SU-DHL-6 (cell line): ENCODE results near the gene NUBPL.

Experiments
- H2AFZ ChIP-seq: fragments of 200-600 bp; sonication (generic); 2 replicates; pipeline ENCODE4 v1.6.1; 2014; ENCODE audit warnings: low read depth, mild to moderate bottlenecking, moderate library complexity, mixed read lengths, antibody characterized with exemption, low read length; ENCODE audit not compliant: severe bottlenecking
- H3F3A ChIP-seq: fragments of 200-600 bp; shearing (Covaris generic); 2 replicates; pipeline ENCODE4 v1.6.0; 2016; ENCODE audit warnings: antibody characterized with exemption, mild to moderate bottlenecking; ENCODE audit not compliant: insufficient read depth
- H3K27ac ChIP-seq: fragments of 200-600 bp; sonication (generic); 2 replicates; pipeline ENCODE4 v1.5.1; 2016; ENCODE audit warnings: low read depth, mild to moderate bottlenecking, low read length, moderate library complexity, mixed read lengths
- H3K27me3 ChIP-seq: fragments of 200-600 bp; sonication (generic), shearing (Covaris generic); 2 replicates; pipeline ENCODE4 v1.6.0; 2014; ENCODE audit warnings: mild to moderate bottlenecking, low read length
- H3K36me3 ChIP-seq: fragments of 200-600 bp; sonication (generic); 2 replicates; pipeline ENCODE4 v1.6.1; 2014; ENCODE audit warnings: mild to moderate bottlenecking, low read length, mixed read lengths
- H3K4me2 ChIP-seq: fragments of 300-600, 200-600 bp; shearing (Covaris generic), sonication (generic); 2 replicates; pipeline ENCODE4 v1.6.0; 2014; ENCODE audit warnings: low read length, low read depth, mild to moderate bottlenecking; ENCODE audit not compliant: poor library complexity, severe bottlenecking
- H3K4me3 ChIP-seq: fragments of 200-600 bp; sonication (generic); 2 replicates; pipeline ENCODE4 v1.5.1; 2014; ENCODE audit warnings: antibody characterized with exemption, low read length, mild to moderate bottlenecking, mixed read lengths; ENCODE audit not compliant: insufficient read depth, poor library complexity, severe bottlenecking
- H3K79me2 ChIP-seq: fragments of 200-600 bp; sonication (generic); 2 replicates; pipeline ENCODE4 v1.6.1; 2014; ENCODE audit warnings: mild to moderate bottlenecking, low read length, moderate library complexity; ENCODE audit not compliant: insufficient read depth
- H3K9ac ChIP-seq: fragments of 200-600 bp; sonication (generic); 2 replicates; pipeline ENCODE4 v1.7.0; 2014; ENCODE audit warnings: mild to moderate bottlenecking, low read length
- H3K9me2 ChIP-seq: fragments of 200-600 bp; sonication (generic); replicated peaks from 2 replicates; pipeline ENCODE4 v1.6.1; 2014; ENCODE audit warnings: low read length; ENCODE audit not compliant: insufficient read depth
- H3K9me3 ChIP-seq: fragments of 200-600 bp; sonication (generic); 2 replicates; pipeline ENCODE4 v1.6.1; 2014; ENCODE audit warnings: low read length, mixed read lengths; ENCODE audit not compliant: insufficient read depth
- H4K20me1 ChIP-seq: fragments of 200-600 bp; sonication (generic); 2 replicates; pipeline ENCODE4 v1.6.1; 2014; ENCODE audit warnings: low read depth, mild to moderate bottlenecking, antibody characterized with exemption, low read length, moderate library complexity, mixed read lengths
- CTCF ChIP-seq: fragments of 200-600 bp; sonication (generic); IDR thresholded peaks from one replicate; pipeline ENCODE4 v1.5.1; 2017; ENCODE audit warnings: antibody characterized with exemption, mild to moderate bottlenecking, low read length, moderate library complexity; ENCODE audit not compliant: insufficient read depth, poor library complexity, severe bottlenecking
- EZH2phosphoT487 ChIP-seq: fragments of 200-600 bp; sonication (generic), shearing (Covaris generic); conservative IDR thresholded peaks from 2 replicates; pipeline ENCODE4 v1.6.1; 2018; ENCODE audit warnings: mild to moderate bottlenecking, antibody characterized with exemption, low read length, moderate library complexity, mixed read lengths

Gene NUBPL

DNA sequence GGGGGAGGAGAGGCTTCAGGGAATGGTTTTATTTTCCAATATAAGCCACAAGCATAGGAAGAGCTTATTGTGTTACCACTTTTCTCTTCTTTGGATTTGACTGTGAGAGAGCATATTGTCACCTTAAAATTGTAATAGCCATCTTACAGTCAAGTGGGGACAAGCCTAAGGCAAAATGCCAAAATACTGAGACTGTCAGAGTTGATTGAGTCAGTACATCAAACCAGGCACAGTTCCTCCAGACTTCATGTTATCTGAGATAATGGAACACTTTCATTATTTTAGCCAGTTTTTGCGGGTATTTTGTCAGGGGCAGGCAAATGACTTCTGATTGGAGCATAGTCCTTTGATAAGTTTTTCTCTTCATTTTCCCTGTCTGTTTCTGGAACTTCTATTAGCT, 19.5 kb upstream of the NUBPL start:
- H3K27ac ChIP-seq, result no peak overlapping the region
- H3K27me3 ChIP-seq, result no peaks in the 10 kb centered on the region
- H3K9me3 ChIP-seq, result no peaks in the 10 kb centered on the region
- no peaks in the 10 kb centered on the region for H3K9me2 ChIP-seq
- H3K36me3 ChIP-seq, result no peaks in the 10 kb centered on the region
- H3K9ac ChIP-seq, result no peak overlapping the region
- no peak overlapping the region for H3K4me2 ChIP-seq
- H2AFZ ChIP-seq, result no peak overlapping the region
- H3K4me3 ChIP-seq, result no peak overlapping the region
- TF ChIP-seq EZH2phosphoT487 (no peak), CTCF (no peak)
- no peaks in the 10 kb centered on the region for H3K79me2 ChIP-seq
- H4K20me1 ChIP-seq, result no peaks in the 10 kb centered on the region
- H3F3A ChIP-seq, result no peaks in the 10 kb centered on the region

- Histone ChIP-seq H3K27ac (no peak overlapping the region), H3K9me2 (no peaks in the 10 kb centered on the region), H4K20me1 (no peaks in the 10 kb centered on the region), H3K4me3 (no peak overlapping the region), H3K9me3 (no peaks in the 10 kb centered on the region), H3F3A (no peaks in the 10 kb centered on the region), H3K79me2 (no peaks in the 10 kb centered on the region), H3K27me3 (no peaks in the 10 kb centered on the region), H2AFZ (no peak overlapping the region), H3K36me3 (no peaks in the 10 kb centered on the region), H3K9ac (no peak overlapping the region), H3K4me2 (no peak overlapping the region)
- no peak for TF ChIP-seq EZH2phosphoT487
- no peak for TF ChIP-seq CTCF
Observed at GRCh38 chr14:31543969-31544799, 17.0 kb upstream of the NUBPL start.

- Histone ChIP-seq H3K4me2 (no peak overlapping the region), H3K27me3 (no peaks in the 10 kb centered on the region), H4K20me1 (no peaks in the 10 kb centered on the region), H3K36me3 (no peaks in the 10 kb centered on the region), H3K4me3 (no peak overlapping the region), H2AFZ (no peak overlapping the region), H3K9ac (no peak overlapping the region), H3K9me2 (no peaks in the 10 kb centered on the region), H3F3A (no peaks in the 10 kb centered on the region), H3K27ac (no peak overlapping the region), H3K9me3 (no peaks in the 10 kb centered on the region), H3K79me2 (no peaks in the 10 kb centered on the region)
- TF ChIP-seq EZH2phosphoT487 (no peak), CTCF (no peak)
Observed at GRCh38 chr14:31544816-31545215, 16.4 kb upstream of the NUBPL start.
